B cell (primary cell): ENCODE measurements around the gene FRZB. TPM values are rescaled to one million over a fixed set of nuclear protein-coding genes. Genes with fewer than 3 reads are reported as not detected.

ENCODE experiments used
- ATAC-seq: fragments of 200-7000 bp; cut with Tn5 transposase; one replicate; pipeline ENCODE4 v1.10.0; 2021; ENCODE audit warnings: low read depth, mild to moderate bottlenecking, moderate number of reproducible peaks, moderate library complexity
- CTCF ChIA-PET: fragments of 350-600 bp; sonication (Branson Sonifier 250); formaldehyde crosslinking; loops from one replicate; lab custom pipeline; 2021; ENCODE audit warnings: antibody characterized with exemption, inconsistent platforms; lab: Charles Lee
- POLR2A ChIA-PET: fragments of 350-600 bp; sonication (Branson Sonifier 250); formaldehyde crosslinking; loops from one replicate; lab custom pipeline; 2021; ENCODE audit warnings: antibody characterized with exemption; lab: Charles Lee
- DNase-seq: peaks from one replicate; pipeline ENCODE4 v3.0.0; 2013
- H2AFZ ChIP-seq: 2 replicates; pipeline ENCODE4 v1.6.1; 2012; ENCODE audit warnings: mild to moderate bottlenecking, low read depth, low read length; ENCODE audit not compliant: insufficient read depth, poor library complexity, severe bottlenecking
- H3K27ac ChIP-seq, 2 donors: 1 replicate in 1 of 2; 2 replicates in 1 of 2; pipeline ENCODE4 v1.5.1; 2012 to 2013; ENCODE audit warnings: low read length in 2 of 2, mild to moderate bottlenecking in 2 of 2, moderate library complexity in 1 of 2
- H3K27me3 ChIP-seq, 4 experiments: fragments of 200-600 bp in 1 of 4; sonication (generic) in 1 of 4; replicated peaks in 1 of 4; 1 replicate in 2 of 4; 2 replicates in 2 of 4; pipeline versions ENCODE4 v1.6.1 to v1.7.0; 2013 to 2016; ENCODE audit warnings: low read length in 3 of 4, mild to moderate bottlenecking in 2 of 4, mixed read lengths in 1 of 4, moderate library complexity in 1 of 4; ENCODE audit not compliant: insufficient read depth in 4 of 4, control insufficient read depth in 3 of 4; ENCODE audit errors: control extremely low read depth in 1 of 4
- H3K36me3 ChIP-seq, 2 experiments: replicated peaks in 1 of 2; 1 replicate in 1 of 2; 2 replicates in 1 of 2; pipeline versions ENCODE4 v1.6.1 to v1.7.1; 2013; ENCODE audit warnings: low read length in 1 of 2; ENCODE audit not compliant: insufficient read depth in 2 of 2, control insufficient read depth in 1 of 2; ENCODE audit errors: control extremely low read depth in 1 of 2, extremely low read depth in 1 of 2
- H3K4me1 ChIP-seq, 2 donors: fragments of 200-600 bp in 1 of 2; sonication (generic) in 1 of 2; 1 replicate in 1 of 2; 2 replicates in 1 of 2; pipeline versions ENCODE4 v1.5.1 to v1.6.1; 2013 to 2017; ENCODE audit warnings: low read length in 2 of 2; ENCODE audit not compliant: control insufficient read depth in 2 of 2, insufficient read depth in 2 of 2
- H3K4me2 ChIP-seq: replicated peaks from 2 replicates; pipeline ENCODE3; 2012; ENCODE audit warnings: mild to moderate bottlenecking, low read depth, low read length; ENCODE audit not compliant: poor library complexity, severe bottlenecking
- H3K4me3 ChIP-seq, 5 experiments: fragments of 200-600 bp in 1 of 5; sonication (generic) in 1 of 5; 1 replicate in 3 of 5; 2 replicates in 2 of 5; pipeline versions ENCODE4 v1.5.1 to v1.7.0; 2011 to 2016; ENCODE audit warnings: low read length in 4 of 5, mild to moderate bottlenecking in 4 of 5, low read depth in 2 of 5, control low read depth in 1 of 5, moderate library complexity in 1 of 5; ENCODE audit not compliant: insufficient read depth in 1 of 5; ENCODE audit errors: control extremely low read depth in 1 of 5, extremely low read depth in 1 of 5
- H3K79me2 ChIP-seq: fragments of 200-600 bp; sonication (generic); one replicate; pipeline ENCODE4 v1.6.0; 2016; ENCODE audit warnings: low read length; ENCODE audit not compliant: control insufficient read depth, insufficient read depth
- H3K9ac ChIP-seq: fragments of 200-600 bp; sonication (generic); 2 replicates; pipeline ENCODE4 v1.6.1; 2017; ENCODE audit warnings: mild to moderate bottlenecking, low read length, moderate library complexity
- H3K9me3 ChIP-seq, 3 donors: one replicate each; pipeline versions ENCODE4 v1.6.1 to v1.7.1; 2013; ENCODE audit warnings: low read length in 2 of 3; ENCODE audit not compliant: control insufficient read depth in 2 of 3, insufficient read depth in 1 of 3; ENCODE audit errors: control extremely low read depth in 1 of 3
- H4K20me1 ChIP-seq: 2 replicates; pipeline ENCODE4 v1.6.0; 2012; ENCODE audit warnings: mild to moderate bottlenecking, low read length; ENCODE audit not compliant: insufficient read depth, control insufficient read depth, poor library complexity, severe bottlenecking
- H3K27ac Mint-ChIP-seq: one replicate; pipeline ENCODE4 v1.8.0; 2021; ENCODE audit warnings: mixed read lengths
- H3K27me3 Mint-ChIP-seq: one replicate; pipeline ENCODE4 v1.8.0; 2021; ENCODE audit warnings: mixed read lengths
- H3K4me1 Mint-ChIP-seq: one replicate; pipeline ENCODE4 v1.8.0; 2021; ENCODE audit warnings: mixed read lengths
- H3K4me3 Mint-ChIP-seq: one replicate; pipeline ENCODE4 v1.8.0; 2021; ENCODE audit warnings: mixed read lengths
- H3K9me3 Mint-ChIP-seq: one replicate; pipeline ENCODE4 v1.8.0; 2022; ENCODE audit warnings: mixed read lengths; ENCODE audit not compliant: insufficient read depth
- EZH2 ChIP-seq: IDR thresholded peaks from 2 replicates; pipeline ENCODE4 v1.6.1; 2012; ENCODE audit warnings: borderline replicate concordance, low read depth, mild to moderate bottlenecking, moderate library complexity, low read length; ENCODE audit not compliant: insufficient read depth, poor library complexity, severe bottlenecking
- WGBS: methylation state at CpG from one replicate; pipeline ENCODE4 v1.1.5; 2013; ENCODE audit warnings: missing lambda C conversion rate; ENCODE audit not compliant: insufficient coverage; 5-methylcytosine and 5-hydroxymethylcytosine counted together
- intact Hi-C: fragments of 100-400 bp; cut with micrococcal nuclease; formaldehyde crosslinking; loops from one replicate; pipeline ENCODE4 v1.10.0; 2022
- polyA plus RNA-seq: library from polyadenylated mRNA; depleted of rRNA; stranded (reverse); fragments of >200 nt; gene quantifications from 2 replicates; pipeline ENCODE4 v1.2.3, GENCODE V29; 2012
- total RNA-seq, 2 donors: library from RNA; stranded (reverse); fragments of 120-200 nt in 1 of 2; gene quantifications; 1 replicate in 1 of 2; 2 replicates in 1 of 2; pipeline versions ENCODE4 v1.2.3 to v1.2.4, GENCODE V29; 2013 to 2022
- TF ChIP-seq, protein P1 (sequence below): fragments of 200-600 bp; IDR thresholded peaks from one replicate; pipeline ENCODE4 v1.8.0; 2022; ENCODE audit warnings: antibody characterized with exemption, mild to moderate bottlenecking

FRZB gene
- total and polyA plus RNA-seq, 2 donors (not counting 1 experiment from before 2014, with no cell fraction given) = 0.27 TPM; not detected in 1

GRCh38 chr2:182864949-182865570 lies 1.4 kb downstream of the FRZB start:
- Mint-ChIP-seq H3K9me3 (no peaks in the 10 kb centered on the region), H3K4me3 (no peak overlapping the region), H3K4me1 (peaks cover 21% of the 10 kb centered on the region), H3K27ac (no peak overlapping the region), H3K27me3 (peaks cover 59% of the 10 kb centered on the region)
- CTCF ChIA-PET = no interaction called here
- TF ChIP-seq, protein P1, sequence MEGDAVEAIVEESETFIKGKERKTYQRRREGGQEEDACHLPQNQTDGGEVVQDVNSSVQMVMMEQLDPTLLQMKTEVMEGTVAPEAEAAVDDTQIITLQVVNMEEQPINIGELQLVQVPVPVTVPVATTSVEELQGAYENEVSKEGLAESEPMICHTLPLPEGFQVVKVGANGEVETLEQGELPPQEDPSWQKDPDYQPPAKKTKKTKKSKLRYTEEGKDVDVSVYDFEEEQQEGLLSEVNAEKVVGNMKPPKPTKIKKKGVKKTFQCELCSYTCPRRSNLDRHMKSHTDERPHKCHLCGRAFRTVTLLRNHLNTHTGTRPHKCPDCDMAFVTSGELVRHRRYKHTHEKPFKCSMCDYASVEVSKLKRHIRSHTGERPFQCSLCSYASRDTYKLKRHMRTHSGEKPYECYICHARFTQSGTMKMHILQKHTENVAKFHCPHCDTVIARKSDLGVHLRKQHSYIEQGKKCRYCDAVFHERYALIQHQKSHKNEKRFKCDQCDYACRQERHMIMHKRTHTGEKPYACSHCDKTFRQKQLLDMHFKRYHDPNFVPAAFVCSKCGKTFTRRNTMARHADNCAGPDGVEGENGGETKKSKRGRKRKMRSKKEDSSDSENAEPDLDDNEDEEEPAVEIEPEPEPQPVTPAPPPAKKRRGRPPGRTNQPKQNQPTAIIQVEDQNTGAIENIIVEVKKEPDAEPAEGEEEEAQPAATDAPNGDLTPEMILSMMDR = no peak
- no peak for TF ChIP-seq EZH2
- no peak overlapping the region for H3K27ac ChIP-seq
- H3K4me3 ChIP-seq = no peak overlapping the region
- POLR2A ChIA-PET = no interaction called here
- peaks cover 17 to 25% of the 10 kb centered on the region in 2 donors for H3K4me1 ChIP-seq
- H3K9ac ChIP-seq = no peak overlapping the region
- ATAC-seq (no peak), DNase-seq (no peak)
- peaks cover 0 to 28% (median 15%) of the 10 kb centered on the region in 4 experiments for H3K27me3 ChIP-seq
- H3K4me2 ChIP-seq = no peak overlapping the region
- H3K36me3 ChIP-seq = no peaks in the 10 kb centered on the region
- H3K9me3 ChIP-seq = peaks cover 0 to 5% (median 2%) of the 10 kb centered on the region in 3 donors
- H3K79me2 ChIP-seq = no peaks in the 10 kb centered on the region
- H2AFZ ChIP-seq = no peak overlapping the region
- intact Hi-C loops = no loop called here
- WGBS = 80% methylated on average over 1 of the region's 4 CpGs
- no peaks in the 10 kb centered on the region for H4K20me1 ChIP-seq

DNA sequence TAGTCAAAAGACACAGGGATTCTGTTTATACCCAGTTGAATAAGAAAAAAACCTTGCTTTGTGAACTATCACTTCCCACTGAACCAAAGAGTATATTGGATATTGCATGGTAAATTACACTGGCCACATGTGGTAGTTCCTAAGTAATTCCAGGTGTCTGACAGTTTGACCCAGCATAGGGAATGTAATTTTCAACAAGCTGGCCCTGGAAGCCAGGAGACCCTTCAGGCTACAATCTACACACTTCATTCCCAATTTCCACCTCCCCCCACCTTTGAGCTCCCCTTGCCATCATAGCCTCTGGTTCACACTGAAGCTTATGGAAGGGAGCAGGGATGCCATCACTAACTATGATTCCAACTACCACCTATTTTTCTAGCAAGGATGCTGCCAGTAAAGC lies 2.8 kb downstream of the FRZB start:
- Histone ChIP-seq H3K79me2 (no peaks in the 10 kb centered on the region), H4K20me1 (no peaks in the 10 kb centered on the region), H3K4me3 (no peak overlapping the region), H3K4me2 (no peak overlapping the region), H3K9me3 (peaks cover 0 to 5% (median 2%) of the 10 kb centered on the region in 3 donors), H3K27me3 (peaks cover 0 to 26% (median 15%) of the 10 kb centered on the region in 4 experiments), H3K36me3 (no peaks in the 10 kb centered on the region), H2AFZ (no peak overlapping the region), H3K4me1 (peaks cover 17 to 25% of the 10 kb centered on the region in 2 donors), H3K9ac (no peak overlapping the region), H3K27ac (no peak overlapping the region)
- Mint-ChIP-seq H3K27ac (no peak overlapping the region), H3K9me3 (no peaks in the 10 kb centered on the region), H3K4me3 (no peak overlapping the region), H3K27me3 (peaks cover 51% of the 10 kb centered on the region), H3K4me1 (peaks cover 21% of the 10 kb centered on the region)
- TF ChIP-seq, protein P1 = no peak
- TF ChIP-seq EZH2 = no peak
- POLR2A ChIA-PET = no interaction called here
- CTCF ChIA-PET = no interaction called here
- ATAC-seq = no peak
- intact Hi-C loops = no loop called here
- no peak for DNase-seq
